ENCODE results near the gene DCUN1D2. TPM values are rescaled to one million over a fixed set of nuclear protein-coding genes. Genes with fewer than 3 reads are reported as not detected.

DCUN1D2 gene
- total RNA-seq, 1 experiment from 2014 or later, result 10.8 TPM

- no peak for DNase-seq (ENCODE audit: low read depth)
Measured at GRCh38 chr13:113519556-113519955, 29.0 kb upstream of the DCUN1D2 start.

GRCh38 chr13:113518076-113518803, 27.7 kb upstream of the DCUN1D2 start:
- DNase-seq (ENCODE audit: low read depth), result no peak

- no peak for DNase-seq (ENCODE audit: low read depth)
Measured at GRCh38 chr13:113514847-113515246, 24.3 kb upstream of the DCUN1D2 start.

GRCh38 chr13:113513761-113514160, 23.2 kb upstream of the DCUN1D2 start:
- DNase-seq (ENCODE audit: low read depth), result no peak

- no peak for DNase-seq (ENCODE audit: low read depth)
Measured at GRCh38 chr13:113511361-113511760, 20.9 kb upstream of the DCUN1D2 start.

GRCh38 chr13:113510871-113511270, 20.4 kb upstream of the DCUN1D2 start:
- no peak for DNase-seq (ENCODE audit: low read depth)

GRCh38 chr13:113509989-113510388, 19.5 kb upstream of the DCUN1D2 start:
- no peak for DNase-seq (ENCODE audit: low read depth)

GRCh38 chr13:113508521-113509254, 18.2 kb upstream of the DCUN1D2 start:
- no peak for DNase-seq (ENCODE audit: low read depth)

GRCh38 chr13:113507505-113508345, 17.2 kb upstream of the DCUN1D2 start:
- no peak for DNase-seq (ENCODE audit: low read depth)

GRCh38 chr13:113506871-113507388, 16.4 kb upstream of the DCUN1D2 start:
- no peak for DNase-seq (ENCODE audit: low read depth)

GRCh38 chr13:113506025-113506685, 15.6 kb upstream of the DCUN1D2 start:
- no peak for DNase-seq (ENCODE audit: low read depth)

GRCh38 chr13:113502686-113503085, 12.2 kb upstream of the DCUN1D2 start:
- no peak for DNase-seq (ENCODE audit: low read depth)

- DNase-seq (ENCODE audit: low read depth), result no peak
Measured at GRCh38 chr13:113500530-113501265, 10.2 kb upstream of the DCUN1D2 start.

- DNase-seq (ENCODE audit: low read depth), result peak; percentile 38
Measured at GRCh38 chr13:113499936-113500335, 9.4 kb upstream of the DCUN1D2 start.

GRCh38 chr13:113498905-113499304, 8.4 kb upstream of the DCUN1D2 start:
- no peak for DNase-seq (ENCODE audit: low read depth)

- DNase-seq (ENCODE audit: low read depth), result peak; percentile 20
Measured at GRCh38 chr13:113497217-113497616, 6.7 kb upstream of the DCUN1D2 start.

GRCh38 chr13:113495494-113496210, 5.1 kb upstream of the DCUN1D2 start:
- DNase-seq (ENCODE audit: low read depth), result no peak

- DNase-seq (ENCODE audit: low read depth), result peak; percentile 93
Measured at GRCh38 chr13:113493315-113493951, 2.9 kb upstream of the DCUN1D2 start.

- DNase-seq (ENCODE audit: low read depth), result no peak
Measured at GRCh38 chr13:113491982-113492381, 1.5 kb upstream of the DCUN1D2 start.

Measured in LHCN-M2 (cell line).